ENCODE measurements around the gene SLC6A20.

DNA sequence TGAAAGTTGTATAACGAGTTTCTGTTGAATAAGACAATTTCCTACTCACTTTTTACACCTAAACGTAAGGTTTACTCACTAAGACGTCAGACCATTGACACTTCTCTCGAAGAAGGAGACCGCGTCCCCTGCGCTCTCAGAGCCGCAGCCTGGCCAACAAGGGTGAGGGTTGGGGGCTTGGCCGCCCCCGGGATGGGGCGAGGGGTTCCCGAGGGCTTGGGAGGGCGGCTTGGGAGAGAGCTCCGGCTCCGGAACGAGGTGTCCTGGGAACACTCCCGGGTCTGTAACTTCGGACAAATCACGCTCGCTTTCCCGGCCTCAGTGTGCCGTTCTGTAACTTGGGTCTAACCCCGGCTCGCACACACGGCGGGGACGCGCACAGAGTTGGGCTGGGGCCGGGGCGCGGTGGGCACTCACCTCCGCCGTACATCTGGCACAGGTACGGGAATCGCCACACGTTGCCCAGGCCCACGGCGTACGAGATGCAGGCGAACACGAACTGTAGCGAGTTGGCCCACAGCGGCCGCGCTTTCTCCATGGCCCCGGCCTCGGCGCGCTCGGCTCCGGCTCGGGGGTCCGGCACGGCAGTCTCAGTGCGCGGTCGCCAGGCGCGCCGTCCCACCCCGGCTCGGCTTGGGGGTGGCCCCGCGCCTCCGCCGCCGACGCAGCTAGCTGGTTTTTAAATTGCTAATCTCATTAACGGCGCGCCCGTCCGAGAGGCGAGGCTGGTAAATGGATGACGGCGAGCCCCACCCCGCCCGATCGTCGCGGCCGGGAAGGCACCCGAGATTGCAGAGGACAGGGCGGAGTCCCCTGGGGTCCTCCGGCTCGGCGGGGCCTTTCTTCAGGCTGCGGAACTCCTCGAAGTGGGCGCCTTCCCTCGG, at the start of gene SLC6A20:
- TF ChIP-seq, protein P1, sequence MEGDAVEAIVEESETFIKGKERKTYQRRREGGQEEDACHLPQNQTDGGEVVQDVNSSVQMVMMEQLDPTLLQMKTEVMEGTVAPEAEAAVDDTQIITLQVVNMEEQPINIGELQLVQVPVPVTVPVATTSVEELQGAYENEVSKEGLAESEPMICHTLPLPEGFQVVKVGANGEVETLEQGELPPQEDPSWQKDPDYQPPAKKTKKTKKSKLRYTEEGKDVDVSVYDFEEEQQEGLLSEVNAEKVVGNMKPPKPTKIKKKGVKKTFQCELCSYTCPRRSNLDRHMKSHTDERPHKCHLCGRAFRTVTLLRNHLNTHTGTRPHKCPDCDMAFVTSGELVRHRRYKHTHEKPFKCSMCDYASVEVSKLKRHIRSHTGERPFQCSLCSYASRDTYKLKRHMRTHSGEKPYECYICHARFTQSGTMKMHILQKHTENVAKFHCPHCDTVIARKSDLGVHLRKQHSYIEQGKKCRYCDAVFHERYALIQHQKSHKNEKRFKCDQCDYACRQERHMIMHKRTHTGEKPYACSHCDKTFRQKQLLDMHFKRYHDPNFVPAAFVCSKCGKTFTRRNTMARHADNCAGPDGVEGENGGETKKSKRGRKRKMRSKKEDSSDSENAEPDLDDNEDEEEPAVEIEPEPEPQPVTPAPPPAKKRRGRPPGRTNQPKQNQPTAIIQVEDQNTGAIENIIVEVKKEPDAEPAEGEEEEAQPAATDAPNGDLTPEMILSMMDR (conservative IDR thresholded peaks at IDR 0.05; ENCODE audit: low read length): no peak
- TF ChIP-seq EZH2phosphoT487 (IDR thresholded peaks at IDR 0.05; ENCODE audit: borderline replicate concordance, low read depth, low read length): no peak

Measured in OCI-LY7 (cell line).